WTC11 (cell line): ENCODE data around the gene ZFYVE16. TPM values are rescaled to one million over a fixed set of nuclear protein-coding genes. Genes with fewer than 3 reads are reported as not detected.
"Not testable (repeated sequence)": the region's sequence is repeated elsewhere in the genome, so short reads cannot be mapped to it uniquely, and the experiment has no call there.

ENCODE experiments used
- ATAC-seq: fragments of 200-7000 bp; cut with Tn5 transposase; 2 replicates; pipeline ENCODE4 v1.10.0; 2021; ENCODE audit warnings: mild to moderate bottlenecking, moderate library complexity
- CTCF ChIA-PET: fragments of 300-600 bp; sonication (Branson Sonifier 250); formaldehyde crosslinking; loops from one replicate; lab custom pipeline; 2021; ENCODE audit warnings: antibody characterized with exemption; lab: Charles Lee
- POLR2A ChIA-PET: fragments of 350-600 bp; sonication (Branson Sonifier 250); formaldehyde crosslinking; loops from one replicate; lab custom pipeline; 2021; ENCODE audit warnings: antibody characterized with exemption; lab: Charles Lee
- DNase-seq: peaks from one replicate; pipeline ENCODE4 v3.0.0; 2021; ENCODE audit warnings: low spot score
- H3K27ac Mint-ChIP-seq: 2 replicates; pipeline ENCODE4 v1.8.0; 2021; ENCODE audit warnings: mixed read lengths
- H3K27me3 Mint-ChIP-seq: 2 replicates; pipeline ENCODE4 v1.8.0; 2021; ENCODE audit warnings: low read depth, mild to moderate bottlenecking, moderate library complexity, mixed read lengths
- H3K36me3 Mint-ChIP-seq: 2 replicates; pipeline ENCODE4 v1.8.0; 2021; ENCODE audit warnings: mixed read lengths
- H3K4me1 Mint-ChIP-seq: 2 replicates; pipeline ENCODE4 v1.8.0; 2022; ENCODE audit warnings: mixed read lengths
- H3K4me3 Mint-ChIP-seq: 2 replicates; pipeline ENCODE4 v1.8.0; 2021; ENCODE audit warnings: mild to moderate bottlenecking, moderate library complexity, mixed read lengths
- H3K9me3 Mint-ChIP-seq: 2 replicates; pipeline ENCODE4 v1.8.0; 2021; ENCODE audit warnings: mixed read lengths
- CREM ChIP-seq: sonication (generic); formaldehyde crosslinking; IDR thresholded peaks from 2 replicates; pipeline ENCODE4 v1.8.1; 2022; ENCODE audit warnings: mild to moderate bottlenecking, missing genetic modification reagents, moderate library complexity
- EMX1 ChIP-seq: fragments of 250-450 bp; sonication (Bioruptor Pico); IDR thresholded peaks from 2 replicates; pipeline ENCODE4 v1.8.0; 2021; ENCODE audit warnings: mild to moderate bottlenecking
- ETV6 ChIP-seq: sonication (generic); formaldehyde crosslinking; IDR thresholded peaks from 2 replicates; pipeline ENCODE4 v1.8.1; 2022; ENCODE audit warnings: mild to moderate bottlenecking, missing genetic modification reagents
- GABPB1 ChIP-seq: sonication (generic); formaldehyde crosslinking; IDR thresholded peaks from 2 replicates; pipeline ENCODE4 v1.8.1; 2023; ENCODE audit warnings: mild to moderate bottlenecking, missing genetic modification reagents
- GTF2I ChIP-seq: fragments of 250-450 bp; sonication (Bioruptor Pico); conservative IDR thresholded peaks from 2 replicates; pipeline ENCODE4 v1.4.0; 2021; ENCODE audit warnings: mild to moderate bottlenecking
- HMGA2 ChIP-seq: fragments of 250-450 bp; sonication (Bioruptor Pico); IDR thresholded peaks from 2 replicates; pipeline ENCODE4 v1.4.0; 2021; ENCODE audit warnings: mild to moderate bottlenecking, moderate library complexity
- KAT7 ChIP-seq: sonication (generic); formaldehyde crosslinking; IDR thresholded peaks from 2 replicates; pipeline ENCODE4 v1.8.1; 2023; ENCODE audit warnings: missing genetic modification reagents, mild to moderate bottlenecking, borderline replicate concordance
- MLX ChIP-seq: sonication (generic); formaldehyde crosslinking; IDR thresholded peaks from 2 replicates; pipeline ENCODE4 v1.8.1; 2023; ENCODE audit warnings: mild to moderate bottlenecking, missing genetic modification reagents, moderate library complexity
- MYBL2 ChIP-seq: sonication (generic); formaldehyde crosslinking; IDR thresholded peaks from 2 replicates; pipeline ENCODE4 v1.8.1; 2023; ENCODE audit warnings: mild to moderate bottlenecking, moderate library complexity, missing genetic modification reagents
- NR2C2 ChIP-seq: sonication (generic); formaldehyde crosslinking; IDR thresholded peaks from 2 replicates; pipeline ENCODE4 v1.8.0; 2022; ENCODE audit warnings: mild to moderate bottlenecking, missing genetic modification reagents
- OVOL2 ChIP-seq: fragments of 250-450 bp; sonication (Bioruptor Pico); IDR thresholded peaks from 2 replicates; pipeline ENCODE4 v1.9.0; 2021; ENCODE audit warnings: mild to moderate bottlenecking, borderline replicate concordance
- PRRX2 ChIP-seq: fragments of 250-450 bp; sonication (Bioruptor Pico); IDR thresholded peaks from 2 replicates; pipeline ENCODE4 v1.8.0; 2021; ENCODE audit warnings: mild to moderate bottlenecking
- RELA ChIP-seq: sonication (generic); formaldehyde crosslinking; IDR thresholded peaks from 2 replicates; pipeline ENCODE4 v1.8.1; 2022; ENCODE audit warnings: missing genetic modification reagents, mild to moderate bottlenecking, borderline replicate concordance
- RORB ChIP-seq: fragments of 250-450 bp; sonication (Bioruptor Pico); IDR thresholded peaks from 2 replicates; pipeline ENCODE4 v1.9.0; 2021; ENCODE audit warnings: mild to moderate bottlenecking
- USF2 ChIP-seq: sonication (generic); formaldehyde crosslinking; IDR thresholded peaks from 2 replicates; pipeline ENCODE4 v1.8.1; 2023; ENCODE audit warnings: mild to moderate bottlenecking, missing genetic modification reagents, moderate library complexity
- ZMAT4 ChIP-seq: fragments of 250-450 bp; sonication (Bioruptor Pico); IDR thresholded peaks from 2 replicates; pipeline ENCODE4 v1.9.0; 2021; ENCODE audit warnings: mild to moderate bottlenecking
- ZNF416 ChIP-seq: fragments of 250-450 bp; sonication (Bioruptor Pico); IDR thresholded peaks from 2 replicates; pipeline ENCODE4 v1.9.0; 2021; ENCODE audit warnings: mild to moderate bottlenecking, inconsistent platforms
- ZNF423 ChIP-seq: fragments of 250-450 bp; sonication (Bioruptor Pico); IDR thresholded peaks from 2 replicates; pipeline ENCODE4 v2.1.2; 2022; ENCODE audit warnings: mild to moderate bottlenecking, moderate library complexity
- total RNA-seq: library from RNA; stranded (reverse); gene quantifications from 3 replicates; pipeline ENCODE4 v1.2.3, GENCODE V29; 2021
- TF ChIP-seq, protein P1 (sequence below): sonication (generic); formaldehyde crosslinking; IDR thresholded peaks from 2 replicates; pipeline ENCODE4 v1.8.1; 2023; ENCODE audit warnings: mild to moderate bottlenecking, missing genetic modification reagents
- TF ChIP-seq, protein P2 (sequence below): fragments of 250-450 bp; sonication (Bioruptor Pico); IDR thresholded peaks from 2 replicates; pipeline ENCODE4 v2.1.2; 2022; ENCODE audit warnings: mild to moderate bottlenecking, moderate library complexity
- TF ChIP-seq, protein P3 (sequence below): sonication (generic); formaldehyde crosslinking; IDR thresholded peaks from 2 replicates; pipeline ENCODE4 v1.8.1; 2022; ENCODE audit warnings: mild to moderate bottlenecking, missing genetic modification reagents, moderate library complexity, borderline replicate concordance
- TF ChIP-seq, protein P4 (sequence below): sonication (generic); formaldehyde crosslinking; IDR thresholded peaks from 2 replicates; pipeline ENCODE4 v1.8.0; 2023; ENCODE audit warnings: missing genetic modification reagents
- TF ChIP-seq, protein P5 (sequence below): sonication (generic); formaldehyde crosslinking; IDR thresholded peaks from 2 replicates; pipeline ENCODE4 v1.8.0; 2022; ENCODE audit warnings: mild to moderate bottlenecking, missing genetic modification reagents

Gene ZFYVE16
- total RNA-seq, 1 experiment from 2014 or later: 25.3 TPM

DNA sequence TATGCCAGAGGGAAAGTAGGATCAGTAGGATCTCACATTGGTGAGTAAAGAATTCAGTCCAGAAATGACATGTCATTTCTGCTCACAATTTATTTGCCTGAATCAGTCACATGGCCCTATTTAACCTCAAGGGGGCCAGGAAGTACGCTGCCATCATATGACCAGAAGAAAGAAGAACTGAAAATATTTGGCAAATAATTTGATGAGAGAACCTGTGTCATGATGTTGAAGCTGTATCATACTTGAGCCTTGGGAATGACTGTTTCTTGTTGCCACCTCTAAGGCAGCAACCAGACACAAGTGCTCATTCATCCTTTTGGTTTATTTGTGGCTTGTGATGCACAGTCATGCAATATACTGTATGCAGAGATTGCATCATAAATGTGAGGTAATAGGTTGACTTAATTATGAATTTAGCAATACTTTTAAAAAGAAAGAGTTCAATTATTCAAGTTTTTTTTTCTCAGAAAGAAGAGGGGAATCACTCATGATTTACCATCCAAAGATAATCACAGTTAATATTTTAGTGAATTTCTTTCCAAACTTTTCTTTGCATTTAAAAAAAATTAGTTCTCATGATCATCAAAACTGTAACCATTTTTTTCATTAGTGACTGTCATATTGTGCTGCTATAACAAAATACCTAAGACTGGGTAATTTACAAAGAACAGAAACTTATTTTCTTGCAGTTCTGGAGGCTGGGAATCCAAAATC lies 8.2 kb upstream of the ZFYVE16 start (continued):
- TF ChIP-seq, protein P1, sequence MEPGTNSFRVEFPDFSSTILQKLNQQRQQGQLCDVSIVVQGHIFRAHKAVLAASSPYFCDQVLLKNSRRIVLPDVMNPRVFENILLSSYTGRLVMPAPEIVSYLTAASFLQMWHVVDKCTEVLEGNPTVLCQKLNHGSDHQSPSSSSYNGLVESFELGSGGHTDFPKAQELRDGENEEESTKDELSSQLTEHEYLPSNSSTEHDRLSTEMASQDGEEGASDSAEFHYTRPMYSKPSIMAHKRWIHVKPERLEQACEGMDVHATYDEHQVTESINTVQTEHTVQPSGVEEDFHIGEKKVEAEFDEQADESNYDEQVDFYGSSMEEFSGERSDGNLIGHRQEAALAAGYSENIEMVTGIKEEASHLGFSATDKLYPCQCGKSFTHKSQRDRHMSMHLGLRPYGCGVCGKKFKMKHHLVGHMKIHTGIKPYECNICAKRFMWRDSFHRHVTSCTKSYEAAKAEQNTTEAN: no peak
- TF ChIP-seq, protein P2, sequence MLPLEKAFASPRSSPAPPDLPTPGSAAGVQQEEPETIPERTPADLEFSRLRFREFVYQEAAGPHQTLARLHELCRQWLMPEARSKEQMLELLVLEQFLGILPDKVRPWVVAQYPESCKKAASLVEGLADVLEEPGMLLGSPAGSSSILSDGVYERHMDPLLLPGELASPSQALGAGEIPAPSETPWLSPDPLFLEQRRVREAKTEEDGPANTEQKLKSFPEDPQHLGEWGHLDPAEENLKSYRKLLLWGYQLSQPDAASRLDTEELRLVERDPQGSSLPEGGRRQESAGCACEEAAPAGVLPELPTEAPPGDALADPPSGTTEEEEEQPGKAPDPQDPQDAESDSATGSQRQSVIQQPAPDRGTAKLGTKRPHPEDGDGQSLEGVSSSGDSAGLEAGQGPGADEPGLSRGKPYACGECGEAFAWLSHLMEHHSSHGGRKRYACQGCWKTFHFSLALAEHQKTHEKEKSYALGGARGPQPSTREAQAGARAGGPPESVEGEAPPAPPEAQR (CRISPR knock-in tag): no peak
- TF ChIP-seq GTF2I (CRISPR knock-in tag) (no peak), GABPB1 (CRISPR knock-in tag) (peak; percentile 83)

DNA sequence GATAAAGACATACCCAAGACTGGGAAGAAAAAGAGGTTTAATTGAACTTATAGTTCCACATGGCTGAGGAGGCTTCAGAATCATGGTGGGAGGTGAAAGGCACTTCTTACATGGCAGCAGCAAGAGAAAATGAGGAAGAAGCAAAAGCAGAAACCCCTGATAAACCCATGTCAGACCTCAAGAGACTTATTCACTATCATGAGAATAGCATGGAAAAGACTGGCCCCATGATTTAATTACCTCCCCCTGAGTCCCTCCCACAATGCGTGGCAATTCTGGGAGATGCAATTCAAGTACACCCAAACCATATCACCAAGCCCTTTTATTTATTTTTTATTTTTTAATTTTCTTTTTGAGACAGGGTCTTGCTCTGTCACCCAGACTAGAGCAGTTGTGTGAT lies 7.5 kb upstream of the ZFYVE16 start:
- H3K36me3 Mint-ChIP-seq, H3K4me1 Mint-ChIP-seq, POLR2A ChIA-PET, H3K27me3 Mint-ChIP-seq, H3K4me3 Mint-ChIP-seq, CTCF ChIA-PET, ATAC-seq, H3K9me3 Mint-ChIP-seq, H3K27ac Mint-ChIP-seq, DNase-seq: not testable (repeated sequence)

DNA sequence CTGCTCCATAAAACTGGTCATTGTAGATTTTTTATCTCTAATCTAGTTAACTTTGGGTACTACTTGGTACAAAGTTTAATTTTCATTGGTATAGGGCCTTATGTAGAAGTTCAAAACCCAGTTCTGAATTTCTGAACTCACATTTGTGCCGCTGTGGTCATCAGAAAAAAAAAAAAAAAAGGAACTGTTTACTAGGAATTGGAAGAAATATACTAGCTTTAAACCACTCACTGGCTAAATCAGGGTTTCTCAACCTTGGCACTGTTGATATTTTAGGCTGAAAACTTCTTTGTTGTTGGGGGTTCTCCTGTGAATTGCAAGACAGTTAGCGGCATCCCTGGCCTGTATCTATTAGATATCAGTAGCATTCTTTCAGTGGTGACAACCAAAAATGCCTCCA lies 4.1 kb upstream of the ZFYVE16 start:
- H3K27ac Mint-ChIP-seq: no peak overlapping the region
- ChIA-PET POLR2A (no interaction called here), CTCF (no interaction called here)
- H3K4me1 Mint-ChIP-seq: peaks cover 4% of the 10 kb centered on the region; the same call in 1 of the 2 replicates
- TF ChIP-seq MLX (CRISPR knock-in tag) (no peak), OVOL2 (CRISPR knock-in tag) (no peak), NR2C2 (CRISPR knock-in tag) (no peak), ETV6 (CRISPR knock-in tag) (no peak), PRRX2 (CRISPR knock-in tag) (no peak), RORB (CRISPR knock-in tag) (no peak), ZNF416 (CRISPR knock-in tag) (no peak), USF2 (CRISPR knock-in tag) (no peak), ZNF423 (CRISPR knock-in tag) (no peak), MYBL2 (CRISPR knock-in tag) (no peak), RELA (no peak), KAT7 (CRISPR knock-in tag) (no peak), CREM (CRISPR knock-in tag) (no peak), HMGA2 (CRISPR knock-in tag) (no peak), EMX1 (CRISPR knock-in tag) (no peak), ZMAT4 (CRISPR knock-in tag) (no peak), GTF2I (CRISPR knock-in tag) (no peak)
- TF ChIP-seq, protein P3, sequence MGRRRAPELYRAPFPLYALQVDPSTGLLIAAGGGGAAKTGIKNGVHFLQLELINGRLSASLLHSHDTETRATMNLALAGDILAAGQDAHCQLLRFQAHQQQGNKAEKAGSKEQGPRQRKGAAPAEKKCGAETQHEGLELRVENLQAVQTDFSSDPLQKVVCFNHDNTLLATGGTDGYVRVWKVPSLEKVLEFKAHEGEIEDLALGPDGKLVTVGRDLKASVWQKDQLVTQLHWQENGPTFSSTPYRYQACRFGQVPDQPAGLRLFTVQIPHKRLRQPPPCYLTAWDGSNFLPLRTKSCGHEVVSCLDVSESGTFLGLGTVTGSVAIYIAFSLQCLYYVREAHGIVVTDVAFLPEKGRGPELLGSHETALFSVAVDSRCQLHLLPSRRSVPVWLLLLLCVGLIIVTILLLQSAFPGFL (CRISPR knock-in tag): no peak
- TF ChIP-seq, protein P4, sequence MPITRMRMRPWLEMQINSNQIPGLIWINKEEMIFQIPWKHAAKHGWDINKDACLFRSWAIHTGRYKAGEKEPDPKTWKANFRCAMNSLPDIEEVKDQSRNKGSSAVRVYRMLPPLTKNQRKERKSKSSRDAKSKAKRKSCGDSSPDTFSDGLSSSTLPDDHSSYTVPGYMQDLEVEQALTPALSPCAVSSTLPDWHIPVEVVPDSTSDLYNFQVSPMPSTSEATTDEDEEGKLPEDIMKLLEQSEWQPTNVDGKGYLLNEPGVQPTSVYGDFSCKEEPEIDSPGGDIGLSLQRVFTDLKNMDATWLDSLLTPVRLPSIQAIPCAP (CRISPR knock-in tag): no peak
- TF ChIP-seq, protein P5, sequence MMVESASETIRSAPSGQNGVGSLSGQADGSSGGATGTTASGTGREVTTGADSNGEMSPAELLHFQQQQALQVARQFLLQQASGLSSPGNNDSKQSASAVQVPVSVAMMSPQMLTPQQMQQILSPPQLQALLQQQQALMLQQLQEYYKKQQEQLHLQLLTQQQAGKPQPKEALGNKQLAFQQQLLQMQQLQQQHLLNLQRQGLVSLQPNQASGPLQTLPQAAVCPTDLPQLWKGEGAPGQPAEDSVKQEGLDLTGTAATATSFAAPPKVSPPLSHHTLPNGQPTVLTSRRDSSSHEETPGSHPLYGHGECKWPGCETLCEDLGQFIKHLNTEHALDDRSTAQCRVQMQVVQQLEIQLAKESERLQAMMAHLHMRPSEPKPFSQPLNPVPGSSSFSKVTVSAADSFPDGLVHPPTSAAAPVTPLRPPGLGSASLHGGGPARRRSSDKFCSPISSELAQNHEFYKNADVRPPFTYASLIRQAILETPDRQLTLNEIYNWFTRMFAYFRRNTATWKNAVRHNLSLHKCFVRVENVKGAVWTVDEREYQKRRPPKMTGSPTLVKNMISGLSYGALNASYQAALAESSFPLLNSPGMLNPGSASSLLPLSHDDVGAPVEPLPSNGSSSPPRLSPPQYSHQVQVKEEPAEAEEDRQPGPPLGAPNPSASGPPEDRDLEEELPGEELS (CRISPR knock-in tag): no peak
- no peaks in the 10 kb centered on the region for H3K36me3 Mint-ChIP-seq
- no peak overlapping the region for H3K4me3 Mint-ChIP-seq
- H3K9me3 Mint-ChIP-seq: no peaks in the 10 kb centered on the region
- no peaks in the 10 kb centered on the region for H3K27me3 Mint-ChIP-seq
- no peak for ATAC-seq
- no peak for DNase-seq
